NCI-H2227 treated with DMSO at 0.1 percent for 48 hours (cell line): ENCODE results near the gene GPR18.
A peak's percentile ranks its signal among the peaks of the same experiment; 100 is the strongest.

ENCODE experiments used
- DNase-seq: peaks from one replicate; lab custom pipeline; 2025; lab: John Stamatoyannopoulos, UW

The GPR18 gene

DNA sequence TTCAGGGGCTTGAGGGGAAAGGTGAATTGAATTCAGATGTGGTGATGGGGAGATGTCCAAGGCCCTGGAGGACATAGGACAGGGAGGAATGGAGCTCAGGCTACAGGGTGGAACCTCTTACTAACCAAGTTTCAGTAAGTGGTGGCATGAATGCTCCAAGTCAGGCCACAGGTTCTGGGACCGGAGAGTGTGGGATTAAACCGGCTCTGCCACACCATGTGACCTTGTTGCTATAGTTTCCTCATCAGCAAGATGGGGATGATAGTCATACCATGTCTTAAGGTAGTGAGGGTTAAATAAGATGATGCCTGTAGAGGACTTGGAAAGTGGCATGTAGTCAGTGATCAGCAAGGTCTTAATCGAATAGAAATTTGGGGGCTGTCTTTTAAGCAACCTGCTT, 32.7 kb upstream of the GPR18 start:
- no peak for DNase-seq

DNA sequence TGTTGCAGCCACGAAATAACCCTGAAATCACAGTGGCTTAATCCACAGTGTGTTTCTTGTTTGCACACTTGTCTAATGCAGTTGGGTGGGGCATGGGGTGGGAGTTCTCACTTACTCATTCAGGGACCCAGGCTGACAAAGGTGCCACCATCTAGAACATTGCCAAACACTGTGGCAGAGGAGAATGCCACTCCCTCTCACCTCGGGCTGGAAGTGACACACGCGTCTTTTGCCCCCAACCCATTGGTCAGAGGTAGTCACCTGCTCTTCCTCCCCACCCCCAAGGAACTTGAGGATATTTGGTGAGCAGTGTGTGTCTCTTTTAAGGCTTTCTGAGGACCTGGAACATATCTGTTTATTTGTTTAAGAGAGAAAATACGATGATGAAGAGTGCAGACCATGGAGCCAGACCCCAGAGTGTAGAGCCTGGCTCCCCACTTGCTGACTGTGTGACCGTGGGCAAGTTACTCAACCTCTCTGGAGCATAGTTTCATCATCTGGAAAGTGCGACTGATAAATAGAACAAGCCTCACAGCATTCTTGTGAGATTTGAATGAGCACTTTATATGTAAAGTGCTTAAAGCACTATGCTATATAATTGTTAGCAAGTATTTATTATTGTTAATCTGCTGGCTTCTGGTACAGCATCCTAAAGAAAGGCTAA, 31.6 kb upstream of the GPR18 start:
- DNase-seq, result no peak

DNA sequence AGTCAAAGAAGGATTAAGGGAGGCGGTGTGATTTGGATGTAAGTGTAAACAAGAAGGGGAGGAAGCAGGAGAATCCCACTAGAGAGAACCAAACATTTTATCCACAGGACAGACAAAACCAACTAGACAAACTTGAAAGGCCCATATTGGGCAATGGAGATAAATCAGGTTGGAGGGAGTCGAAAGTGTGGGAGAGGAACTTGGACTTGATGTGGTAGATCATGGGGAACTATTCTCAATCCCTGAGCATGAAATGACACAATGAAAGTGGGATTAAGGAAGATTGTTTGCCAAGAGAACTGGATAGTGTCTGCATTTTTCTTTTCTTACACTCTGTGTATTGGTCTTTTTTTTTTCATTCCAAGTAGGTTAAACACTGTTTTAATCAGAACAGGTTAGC, 31.1 kb upstream of the GPR18 start:
- DNase-seq, result no peak

DNA sequence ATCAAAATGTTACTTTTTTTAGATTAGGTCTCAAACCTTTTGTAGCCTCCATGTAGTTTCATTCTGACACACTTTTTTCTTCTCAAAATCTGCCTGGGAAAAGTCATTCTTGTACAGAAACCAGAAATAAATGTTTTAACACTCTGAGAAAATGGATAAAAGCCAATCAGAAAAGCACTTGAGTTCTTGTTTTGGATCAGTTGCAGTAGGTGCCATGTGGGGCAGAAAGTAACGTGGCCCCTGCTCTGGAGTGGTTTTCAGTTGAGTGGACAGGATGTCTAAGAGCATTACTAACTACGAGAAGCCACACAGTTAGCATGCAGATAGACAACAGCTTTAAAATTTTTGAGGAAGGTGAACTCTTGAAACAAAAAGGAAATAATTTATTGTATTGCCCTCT, 29.9 kb upstream of the GPR18 start:
- DNase-seq, result no peak

DNA sequence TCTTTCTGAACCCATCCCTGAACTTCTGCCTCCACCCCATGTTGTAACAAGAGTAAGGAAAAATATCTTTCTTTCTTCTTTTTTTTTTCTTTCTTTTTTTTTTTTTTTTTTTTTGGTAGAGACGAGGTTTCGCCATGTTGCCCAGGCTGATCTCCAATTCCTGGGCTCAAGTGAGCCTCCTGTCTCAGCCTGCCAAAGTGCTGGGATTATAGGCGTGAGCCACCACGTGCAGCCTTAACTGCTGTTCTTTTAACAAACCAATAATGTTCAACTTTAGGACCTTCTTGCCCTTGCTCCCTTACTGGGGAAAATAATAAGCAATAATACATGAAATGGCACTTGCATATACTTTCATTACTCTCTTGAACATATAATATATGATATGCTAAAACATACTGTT, 29.4 kb upstream of the GPR18 start:
- no peak for DNase-seq

DNA sequence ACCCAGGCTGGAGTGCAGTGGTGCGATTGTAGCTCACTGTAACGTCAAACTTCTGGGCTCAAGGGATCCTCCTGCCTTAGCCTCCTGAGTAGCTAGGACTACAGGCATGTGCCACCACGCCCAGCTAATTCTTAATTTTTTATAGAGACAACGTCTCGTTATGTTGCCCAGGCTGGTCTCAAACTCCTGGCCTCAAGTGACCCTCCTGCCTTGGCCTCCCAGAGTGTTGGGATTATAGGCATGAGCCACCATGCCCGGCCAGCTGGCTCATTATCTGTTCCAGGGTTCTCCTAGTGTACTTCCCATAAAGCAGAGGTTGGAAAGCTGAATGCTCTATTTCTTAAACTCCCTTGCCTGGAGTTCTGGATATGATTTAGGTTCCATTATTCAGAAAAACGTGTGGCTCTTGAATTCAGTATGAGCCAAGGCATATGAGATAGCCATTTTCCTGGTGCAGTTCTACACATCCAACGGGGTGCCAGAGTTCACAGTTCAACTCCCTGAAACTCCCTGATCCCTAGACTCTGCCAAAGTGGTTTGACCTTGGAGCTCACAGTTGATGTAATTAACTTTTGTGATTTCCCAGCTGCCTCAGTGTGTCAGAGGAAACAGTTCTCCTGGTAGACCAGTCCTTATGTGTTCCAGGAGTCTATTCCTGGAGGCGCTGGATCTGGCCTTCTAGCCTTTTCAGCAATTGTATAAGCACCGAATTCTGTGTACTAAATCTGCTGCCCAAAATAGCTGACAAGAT, 27.4 kb upstream of the GPR18 start:
- no peak for DNase-seq

DNA sequence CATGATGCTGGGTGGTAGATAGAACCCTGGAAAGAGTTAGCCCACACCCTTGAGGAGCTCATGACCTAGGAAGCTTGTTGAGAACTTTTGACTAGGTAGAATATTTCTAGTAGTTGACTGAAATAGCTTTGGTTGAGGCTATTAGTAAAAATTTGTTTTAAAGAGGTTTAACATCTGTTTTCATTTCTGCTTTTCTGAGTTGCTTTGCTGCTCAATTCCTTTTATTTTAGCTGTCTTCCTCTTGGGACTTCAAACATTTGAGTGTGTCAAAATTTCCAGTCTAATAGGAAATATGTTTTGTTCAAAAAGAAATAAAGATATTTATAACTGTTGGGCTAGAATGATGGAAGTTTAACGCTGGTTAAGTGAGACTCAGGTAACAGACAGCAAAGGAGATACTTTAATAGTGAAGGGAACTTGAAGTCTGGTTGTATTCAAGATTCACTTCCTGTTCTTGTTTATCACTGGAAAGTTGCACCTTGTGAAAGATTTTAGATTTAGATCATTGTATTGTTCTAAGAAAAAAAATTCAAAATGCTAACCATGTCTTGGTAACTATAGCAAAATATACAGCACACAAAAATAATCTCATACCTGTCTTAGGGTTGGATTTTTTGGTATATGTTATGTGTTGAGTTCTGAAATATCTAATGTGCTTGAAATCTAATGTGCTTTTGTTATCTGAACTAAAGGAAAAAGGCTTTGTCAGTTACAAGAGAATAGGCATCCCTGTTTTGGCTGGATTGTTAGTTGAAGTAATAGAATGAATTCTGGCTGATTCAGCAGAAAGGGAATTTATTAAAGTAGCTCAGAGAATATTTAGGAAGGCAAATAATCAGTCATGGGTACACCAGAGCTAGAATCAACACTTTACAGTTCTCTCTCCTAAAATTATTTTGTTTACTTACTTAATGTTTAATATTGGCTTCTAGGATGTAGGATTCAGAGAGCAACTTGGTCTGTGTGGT, 24.4 kb upstream of the GPR18 start:
- DNase-seq, result no peak

DNA sequence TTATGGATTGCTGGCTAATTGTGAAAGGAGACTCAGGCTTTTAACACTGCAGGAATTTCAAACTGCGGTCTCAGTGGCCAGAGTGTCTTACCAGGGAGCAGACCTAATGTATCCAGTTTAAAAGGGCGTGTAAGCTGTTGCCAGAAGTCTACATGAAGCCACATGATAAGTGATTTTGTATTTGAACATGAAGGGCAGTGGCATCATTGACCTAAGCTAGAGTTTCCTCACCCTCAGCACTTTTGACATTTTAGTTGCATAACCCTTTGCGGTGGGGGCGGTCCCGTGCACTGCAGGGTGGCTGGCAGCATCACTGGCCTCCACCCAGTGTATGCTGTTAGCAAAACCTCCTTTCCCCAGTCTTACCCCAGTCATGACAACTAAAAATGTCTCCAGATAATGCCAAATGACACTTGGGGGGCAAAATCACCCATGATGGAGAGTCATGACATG, 23.7 kb upstream of the GPR18 start:
- DNase-seq, result no peak

DNA sequence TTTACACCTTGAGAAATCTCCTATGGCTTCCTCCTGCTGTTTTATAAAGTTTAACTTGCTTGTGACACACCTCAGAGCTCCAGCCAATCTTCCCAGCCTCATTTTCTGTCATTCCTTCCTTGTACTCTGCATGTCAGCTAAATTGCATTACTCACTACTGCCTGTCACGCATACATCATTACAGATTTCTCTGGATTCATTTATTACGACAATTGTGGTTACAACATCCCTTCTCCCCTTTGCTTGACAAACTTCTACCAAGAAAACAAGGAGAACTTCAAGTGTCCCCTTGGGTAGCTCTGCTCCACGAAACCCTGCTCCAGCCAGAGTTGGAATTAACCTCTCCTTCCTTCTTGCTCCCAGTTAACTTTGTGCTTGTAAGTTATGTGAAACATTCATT, 22.0 kb upstream of the GPR18 start:
- no peak for DNase-seq

DNA sequence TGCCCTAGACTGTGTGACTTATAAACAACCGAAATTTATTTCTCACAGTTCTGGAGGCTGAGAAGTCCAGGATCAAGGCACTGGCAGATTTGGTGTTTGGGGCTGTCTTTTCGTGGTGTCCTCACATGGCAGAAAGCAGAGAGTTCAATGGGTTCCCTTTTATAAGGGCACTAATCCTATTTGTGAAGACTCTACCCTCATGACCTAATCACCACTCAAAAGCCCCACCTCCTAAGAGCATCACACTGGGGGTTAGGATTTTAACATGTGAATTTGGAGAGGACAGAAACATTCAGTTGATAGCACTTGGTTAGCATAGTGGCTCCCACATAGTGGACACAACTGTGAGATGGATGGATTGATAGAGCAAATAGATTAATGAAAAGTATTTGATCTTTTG, 21.5 kb upstream of the GPR18 start:
- no peak for DNase-seq

DNA sequence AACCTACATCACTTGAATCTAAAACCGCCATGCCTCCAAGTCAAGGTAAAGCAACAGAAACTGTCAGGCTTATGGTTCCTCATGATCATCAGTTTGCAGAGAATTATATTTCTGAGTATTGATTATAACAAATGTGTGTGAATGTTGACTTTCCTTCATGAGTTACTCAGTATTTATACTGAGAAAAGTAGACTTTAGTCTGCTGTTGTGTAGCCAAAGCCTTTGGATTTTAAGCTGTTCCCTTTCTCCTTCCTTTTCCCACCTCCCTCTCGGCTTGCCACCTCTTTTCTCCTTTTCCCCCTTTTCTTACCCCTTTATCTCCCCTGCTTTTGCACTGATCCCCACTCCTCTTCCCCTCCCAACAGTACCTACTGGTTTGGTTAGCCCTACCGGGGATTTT, 20.7 kb upstream of the GPR18 start:
- no peak for DNase-seq

DNA sequence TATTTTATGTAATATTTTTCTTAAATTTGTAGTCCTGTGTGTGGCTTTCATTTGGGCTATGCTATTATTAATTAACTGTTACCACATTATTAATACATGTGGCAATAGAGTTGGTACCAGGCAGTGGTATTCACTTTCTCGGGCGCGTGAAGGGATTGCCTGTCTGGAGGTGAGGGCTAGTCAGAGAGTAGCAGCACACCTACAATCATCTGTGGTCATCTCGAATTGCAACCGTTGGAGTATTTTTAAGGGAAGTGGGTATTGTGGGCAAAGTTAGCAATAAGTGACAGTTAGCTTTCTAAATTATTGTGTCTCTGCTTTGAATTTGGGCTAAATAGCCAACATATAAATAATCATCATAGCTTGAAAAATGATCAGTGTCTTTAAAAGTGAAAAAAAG, 20.0 kb upstream of the GPR18 start:
- DNase-seq, result no peak

DNA sequence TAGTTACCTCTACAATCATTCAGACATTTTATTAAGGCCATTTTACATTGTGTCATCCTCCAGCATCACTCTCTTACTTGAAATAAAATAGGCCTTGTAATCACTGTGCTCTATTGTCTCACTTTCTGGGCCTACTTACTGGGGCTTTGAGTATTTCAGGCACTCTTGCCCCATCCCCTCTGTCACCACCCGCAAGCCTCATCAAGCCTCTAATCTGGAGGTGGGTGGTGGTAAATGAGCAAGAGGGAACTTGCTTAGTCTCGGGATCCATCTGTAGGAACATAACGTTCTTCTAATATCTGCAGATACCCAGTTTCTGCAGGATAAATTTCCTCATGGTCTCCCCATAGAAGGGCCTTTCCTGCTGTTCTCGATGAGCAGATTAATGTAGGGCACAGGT, 19.4 kb upstream of the GPR18 start:
- DNase-seq, result no peak

DNA sequence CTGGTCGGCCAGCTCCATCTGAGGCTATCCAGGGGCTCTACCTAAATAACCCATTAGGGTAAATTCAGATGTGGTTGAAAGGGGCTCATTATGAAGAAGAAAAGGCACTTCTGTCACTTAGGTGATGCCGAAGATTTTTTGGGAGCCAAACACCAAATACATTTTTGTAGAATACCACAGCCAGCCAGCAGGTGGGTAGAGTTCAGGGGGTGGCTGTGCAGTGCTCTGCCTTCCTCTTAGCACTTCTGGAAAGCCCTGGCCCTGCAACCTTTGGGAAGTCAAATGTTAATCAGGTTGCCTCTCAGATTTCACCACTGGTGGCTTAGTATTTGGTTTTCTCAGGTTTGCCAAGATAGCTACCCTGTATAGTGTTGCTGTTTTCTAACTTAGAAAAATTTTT, 18.5 kb upstream of the GPR18 start:
- no peak for DNase-seq

DNA sequence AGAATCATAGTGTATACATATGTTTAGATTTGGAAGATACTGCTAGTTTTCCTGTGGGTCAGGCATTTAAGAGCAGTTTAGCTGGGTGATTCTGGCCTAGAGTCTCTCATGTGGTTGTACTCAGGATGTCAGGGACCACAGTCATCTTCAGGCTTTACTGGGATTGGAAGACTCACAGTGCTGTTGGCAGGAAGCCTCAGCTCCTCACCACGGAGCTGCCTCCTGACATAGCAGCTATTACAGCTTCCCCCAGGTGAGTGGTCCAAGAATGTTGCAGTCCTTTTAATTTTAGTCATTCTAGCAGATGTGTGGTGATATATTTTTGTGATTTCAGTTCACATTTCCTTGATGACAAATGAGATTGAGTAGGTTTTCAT, 16.9 kb upstream of the GPR18 start:
- no peak for DNase-seq

DNA sequence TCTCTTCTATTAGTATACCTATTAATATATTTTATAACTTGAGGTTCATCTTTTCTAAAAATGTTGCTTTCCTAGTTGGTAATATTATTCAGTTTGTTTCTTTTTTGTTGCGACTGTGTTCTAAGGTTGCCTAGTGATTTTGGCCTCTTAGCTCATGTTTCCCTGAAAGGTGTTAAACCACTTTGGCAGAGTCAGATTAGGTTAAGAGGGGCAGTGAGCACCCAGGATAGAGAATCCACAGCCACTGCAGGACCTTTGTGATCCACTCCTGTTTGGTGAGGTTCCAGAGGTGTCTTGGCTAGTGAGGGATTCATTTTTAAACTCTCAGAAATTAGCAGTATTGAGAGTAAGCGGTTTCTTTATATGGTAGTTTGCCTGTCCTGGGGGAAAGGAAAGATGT, 14.9 kb upstream of the GPR18 start:
- no peak for DNase-seq

DNA sequence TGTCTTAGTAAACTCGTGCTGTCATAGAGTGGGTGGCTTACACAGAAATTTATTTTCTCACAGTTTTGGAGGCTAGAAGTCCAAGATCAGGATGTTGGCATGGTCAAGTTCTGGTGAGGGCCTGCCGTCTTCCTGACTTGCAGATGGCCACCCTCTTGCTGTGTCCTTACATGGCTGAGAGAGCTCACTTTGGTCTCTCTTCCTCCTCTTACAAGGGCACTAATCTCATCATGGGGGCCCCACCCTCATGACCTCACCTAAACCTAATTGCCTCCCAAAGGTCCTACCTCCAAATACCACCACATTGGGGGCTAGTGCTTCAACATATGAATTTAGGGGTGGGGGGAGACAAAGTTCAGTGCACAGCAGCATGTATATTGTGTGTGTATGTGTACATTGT, 14.3 kb upstream of the GPR18 start:
- DNase-seq, result no peak

DNA sequence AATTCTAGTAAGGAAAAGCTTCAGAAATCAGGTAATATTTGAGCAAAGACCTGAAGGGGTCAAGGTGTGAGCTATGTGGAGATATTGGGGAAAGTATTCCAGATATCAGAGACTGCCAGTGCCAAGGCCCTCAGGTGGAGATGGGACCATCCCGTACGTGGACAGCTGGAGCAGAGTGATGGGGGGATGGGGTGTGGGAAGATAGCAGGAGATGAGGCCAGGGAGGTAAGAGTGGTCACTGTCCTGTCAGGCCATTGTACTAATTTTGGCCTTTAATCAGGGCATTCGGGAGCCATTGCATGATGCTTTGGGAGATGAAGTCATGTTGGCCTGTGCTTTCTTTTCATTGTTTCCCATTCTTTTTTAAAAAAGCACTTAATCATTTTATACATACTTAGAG, 13.1 kb upstream of the GPR18 start:
- DNase-seq, result no peak

DNA sequence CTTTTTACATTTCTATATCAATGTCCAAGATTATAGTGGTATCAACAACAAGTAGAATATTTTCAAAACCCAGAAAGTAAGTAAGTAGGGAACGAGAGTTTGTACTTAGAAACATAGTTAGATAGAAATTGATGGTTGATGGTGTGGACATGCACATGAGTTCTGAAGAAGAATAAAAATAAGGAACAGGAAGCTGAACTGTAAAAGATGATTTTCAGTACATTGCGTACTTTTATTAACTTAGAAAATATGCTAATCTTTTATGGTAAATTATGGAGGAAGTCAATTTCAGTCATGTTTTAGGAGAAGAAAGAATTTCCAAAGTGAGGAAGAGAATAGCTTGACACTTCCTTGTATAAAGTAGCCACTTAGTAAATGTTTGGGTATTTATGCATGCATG, 12.3 kb upstream of the GPR18 start:
- DNase-seq, result no peak

DNA sequence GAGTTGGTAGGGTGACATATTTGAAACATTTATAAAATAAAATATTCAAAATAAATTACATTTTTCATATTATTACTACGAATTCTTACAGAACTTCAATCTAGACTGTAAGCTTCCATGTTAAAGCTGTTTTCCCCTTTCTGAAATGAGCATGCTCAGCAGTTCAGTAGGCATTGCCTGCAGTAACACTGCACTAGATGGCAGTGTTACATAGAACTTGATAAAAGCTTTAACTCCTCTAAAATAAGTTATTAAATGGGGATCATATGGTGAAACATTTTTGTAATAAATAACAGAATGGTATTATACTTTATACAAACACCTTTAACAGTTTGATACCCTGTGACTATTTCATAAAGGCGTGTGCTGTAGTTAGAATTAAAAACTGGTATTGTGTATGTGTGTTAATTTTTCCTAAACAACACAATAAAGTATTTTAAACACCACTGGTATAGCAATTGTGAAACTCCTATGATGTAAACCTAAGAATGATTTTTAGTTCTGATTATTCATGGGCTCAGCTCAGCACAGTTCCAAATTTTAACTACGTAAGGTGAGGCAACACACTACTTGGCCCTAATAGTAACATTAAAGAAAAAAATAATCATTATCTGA, 11.6 kb upstream of the GPR18 start:
- DNase-seq, result peak; percentile 15

DNA sequence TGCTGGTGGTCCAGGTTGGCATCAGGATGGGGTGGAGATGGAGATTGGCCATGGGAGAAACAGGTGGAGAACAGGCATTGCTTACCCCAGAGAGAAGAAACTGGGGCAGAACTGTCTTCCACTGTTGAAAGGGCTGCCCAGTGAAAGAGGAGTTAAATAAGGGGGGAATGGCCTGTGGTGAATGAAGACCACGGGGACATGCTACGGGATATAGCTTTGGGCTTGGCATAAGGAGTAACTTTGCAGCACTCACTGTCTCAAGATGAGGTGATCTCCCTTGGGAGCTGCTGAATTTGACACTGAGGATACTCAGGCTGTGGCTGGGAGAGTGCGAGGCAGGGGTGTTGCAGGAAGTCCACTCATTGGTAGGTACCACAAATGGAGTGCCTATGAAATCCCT, 10.6 kb upstream of the GPR18 start:
- no peak for DNase-seq

DNA sequence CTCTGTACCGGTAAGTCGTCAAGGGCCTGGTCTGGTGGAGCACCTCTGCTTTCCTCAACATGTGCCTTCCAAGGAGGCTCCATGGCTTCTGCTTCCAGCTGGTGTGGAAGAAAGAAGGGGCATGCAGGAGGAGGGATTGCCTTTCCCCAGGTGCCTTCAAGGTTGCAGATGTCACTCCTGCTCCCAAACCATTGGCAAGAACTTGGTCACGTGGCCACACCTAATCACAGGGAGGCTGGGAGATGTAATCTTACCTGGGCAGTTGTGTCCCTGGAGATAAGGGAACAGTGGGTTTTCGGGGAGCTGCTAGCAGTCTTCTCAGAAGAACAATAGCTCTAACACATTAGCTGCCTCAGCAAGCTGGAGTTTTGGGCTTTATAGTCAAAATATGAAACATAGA, 9.7 kb upstream of the GPR18 start:
- DNase-seq, result no peak
